ENCODE measurements around the gene RAD23A.

DNA sequence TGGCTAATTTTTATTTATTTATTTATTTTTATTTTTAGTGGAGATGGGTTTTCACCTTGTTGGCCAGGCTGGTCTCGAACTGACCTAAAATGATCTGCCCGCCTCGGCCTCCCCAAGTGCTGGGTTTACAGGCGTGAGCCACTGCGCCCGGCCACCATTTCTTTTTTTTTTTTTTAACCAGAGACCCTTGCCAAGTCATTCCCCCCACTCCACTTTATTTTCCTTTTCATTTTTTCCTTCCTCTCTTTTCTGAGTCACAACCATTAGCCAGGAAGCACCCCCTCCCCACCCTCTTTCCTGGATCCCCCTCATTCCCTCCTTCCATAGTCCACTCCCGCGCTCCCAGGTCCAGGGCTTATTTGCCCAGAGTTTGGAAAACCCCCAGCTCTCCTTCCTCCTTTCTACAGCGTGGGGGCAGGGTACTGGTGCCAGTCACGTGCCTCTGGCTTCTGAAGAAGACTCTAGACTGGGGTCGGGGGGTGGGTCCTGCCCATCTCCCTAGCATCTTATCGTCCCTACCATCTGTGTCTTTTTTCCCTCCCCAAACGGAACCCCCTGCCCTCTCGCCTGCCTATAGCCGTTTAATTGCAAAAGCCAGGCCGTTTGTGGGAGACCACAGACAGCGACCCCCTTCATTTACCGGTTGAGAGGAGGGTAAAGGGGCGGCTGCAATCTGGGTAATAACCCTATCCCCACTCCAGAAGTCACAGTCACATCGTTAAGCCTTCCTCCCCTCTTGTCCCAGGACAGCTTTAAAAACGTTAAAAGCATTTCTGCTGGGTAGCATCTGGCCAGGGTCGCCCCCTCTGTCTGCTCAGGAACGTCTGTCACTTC is 8.4 kb upstream of the RAD23A start:
- no peak for TF ChIP-seq EP300 (IDR thresholded peaks at IDR 0.05)
- TF ChIP-seq POLR2A (IDR thresholded peaks at IDR 0.05; ENCODE audit: low read depth) = no peak
- TF ChIP-seq, protein P1, sequence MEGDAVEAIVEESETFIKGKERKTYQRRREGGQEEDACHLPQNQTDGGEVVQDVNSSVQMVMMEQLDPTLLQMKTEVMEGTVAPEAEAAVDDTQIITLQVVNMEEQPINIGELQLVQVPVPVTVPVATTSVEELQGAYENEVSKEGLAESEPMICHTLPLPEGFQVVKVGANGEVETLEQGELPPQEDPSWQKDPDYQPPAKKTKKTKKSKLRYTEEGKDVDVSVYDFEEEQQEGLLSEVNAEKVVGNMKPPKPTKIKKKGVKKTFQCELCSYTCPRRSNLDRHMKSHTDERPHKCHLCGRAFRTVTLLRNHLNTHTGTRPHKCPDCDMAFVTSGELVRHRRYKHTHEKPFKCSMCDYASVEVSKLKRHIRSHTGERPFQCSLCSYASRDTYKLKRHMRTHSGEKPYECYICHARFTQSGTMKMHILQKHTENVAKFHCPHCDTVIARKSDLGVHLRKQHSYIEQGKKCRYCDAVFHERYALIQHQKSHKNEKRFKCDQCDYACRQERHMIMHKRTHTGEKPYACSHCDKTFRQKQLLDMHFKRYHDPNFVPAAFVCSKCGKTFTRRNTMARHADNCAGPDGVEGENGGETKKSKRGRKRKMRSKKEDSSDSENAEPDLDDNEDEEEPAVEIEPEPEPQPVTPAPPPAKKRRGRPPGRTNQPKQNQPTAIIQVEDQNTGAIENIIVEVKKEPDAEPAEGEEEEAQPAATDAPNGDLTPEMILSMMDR (IDR thresholded peaks at IDR 0.05) = no peak

All from esophagus muscularis mucosa (tissue), 4 donors.